WTC11 (cell line): ENCODE data around the gene ASIC1. TPM values are rescaled to one million over a fixed set of nuclear protein-coding genes. Genes with fewer than 3 reads are reported as not detected.

ENCODE experiments used
- ATAC-seq: fragments of 200-7000 bp; cut with Tn5 transposase; 2 replicates; pipeline ENCODE4 v1.10.0; 2021; ENCODE audit warnings: mild to moderate bottlenecking, moderate library complexity
- CTCF ChIA-PET: fragments of 300-600 bp; sonication (Branson Sonifier 250); formaldehyde crosslinking; loops from one replicate; lab custom pipeline; 2021; ENCODE audit warnings: antibody characterized with exemption; lab: Charles Lee
- POLR2A ChIA-PET: fragments of 350-600 bp; sonication (Branson Sonifier 250); formaldehyde crosslinking; loops from one replicate; lab custom pipeline; 2021; ENCODE audit warnings: antibody characterized with exemption; lab: Charles Lee
- DNase-seq: peaks from one replicate; pipeline ENCODE4 v3.0.0; 2021; ENCODE audit warnings: low spot score
- H3K27ac Mint-ChIP-seq: 2 replicates; pipeline ENCODE4 v1.8.0; 2021; ENCODE audit warnings: mixed read lengths
- H3K27me3 Mint-ChIP-seq: 2 replicates; pipeline ENCODE4 v1.8.0; 2021; ENCODE audit warnings: low read depth, mild to moderate bottlenecking, moderate library complexity, mixed read lengths
- H3K36me3 Mint-ChIP-seq: 2 replicates; pipeline ENCODE4 v1.8.0; 2021; ENCODE audit warnings: mixed read lengths
- H3K4me1 Mint-ChIP-seq: 2 replicates; pipeline ENCODE4 v1.8.0; 2022; ENCODE audit warnings: mixed read lengths
- H3K4me3 Mint-ChIP-seq: 2 replicates; pipeline ENCODE4 v1.8.0; 2021; ENCODE audit warnings: mild to moderate bottlenecking, moderate library complexity, mixed read lengths
- H3K9me3 Mint-ChIP-seq: 2 replicates; pipeline ENCODE4 v1.8.0; 2021; ENCODE audit warnings: mixed read lengths
- CREB1 ChIP-seq: sonication (generic); formaldehyde crosslinking; IDR thresholded peaks from 2 replicates; pipeline ENCODE4 v1.8.0; 2023; ENCODE audit warnings: mild to moderate bottlenecking, missing genetic modification reagents
- FOXK1 ChIP-seq: sonication (generic); formaldehyde crosslinking; IDR thresholded peaks from 2 replicates; pipeline ENCODE4 v1.8.0; 2022; ENCODE audit warnings: mild to moderate bottlenecking, moderate library complexity, missing genetic modification reagents
- GABPB1 ChIP-seq: sonication (generic); formaldehyde crosslinking; IDR thresholded peaks from 2 replicates; pipeline ENCODE4 v1.8.1; 2023; ENCODE audit warnings: mild to moderate bottlenecking, missing genetic modification reagents
- JUN ChIP-seq: sonication (generic); formaldehyde crosslinking; IDR thresholded peaks from 2 replicates; pipeline ENCODE4 v1.8.0; 2023; ENCODE audit warnings: mild to moderate bottlenecking, missing genetic modification reagents
- NR1H2 ChIP-seq: sonication (generic); formaldehyde crosslinking; IDR thresholded peaks from 2 replicates; pipeline ENCODE4 v1.9.0; 2021; ENCODE audit warnings: mild to moderate bottlenecking, moderate library complexity, missing genetic modification reagents
- NR3C1 ChIP-seq: sonication (generic); formaldehyde crosslinking; conservative IDR thresholded peaks from 2 replicates; pipeline ENCODE4 v1.8.1; 2023; ENCODE audit warnings: low read depth, mild to moderate bottlenecking, missing genetic modification reagents
- OVOL2 ChIP-seq: fragments of 250-450 bp; sonication (Bioruptor Pico); IDR thresholded peaks from 2 replicates; pipeline ENCODE4 v1.9.0; 2021; ENCODE audit warnings: mild to moderate bottlenecking, borderline replicate concordance
- SMAD4 ChIP-seq: sonication (generic); formaldehyde crosslinking; IDR thresholded peaks from 2 replicates; pipeline ENCODE4 v1.8.0; 2022; ENCODE audit warnings: mild to moderate bottlenecking, missing genetic modification reagents
- TEAD1 ChIP-seq: sonication (generic); formaldehyde crosslinking; IDR thresholded peaks from 2 replicates; pipeline ENCODE4 v1.8.0; 2022; ENCODE audit warnings: mild to moderate bottlenecking, missing genetic modification reagents
- ZNF263 ChIP-seq: sonication (generic); formaldehyde crosslinking; IDR thresholded peaks from 2 replicates; pipeline ENCODE4 v1.8.1; 2022; ENCODE audit warnings: low read depth, mild to moderate bottlenecking, moderate library complexity, missing genetic modification reagents
- total RNA-seq: library from RNA; stranded (reverse); gene quantifications from 3 replicates; pipeline ENCODE4 v1.2.3, GENCODE V29; 2021
- TF ChIP-seq, protein P1 (sequence below): sonication (generic); formaldehyde crosslinking; IDR thresholded peaks from 2 replicates; pipeline ENCODE4 v1.8.1; 2022; ENCODE audit warnings: low read depth, missing genetic modification reagents, borderline replicate concordance
- TF ChIP-seq, protein P2 (sequence below): sonication (generic); formaldehyde crosslinking; IDR thresholded peaks from 2 replicates; pipeline ENCODE4 v1.8.0; 2022; ENCODE audit warnings: missing genetic modification reagents
- TF ChIP-seq, protein P3 (sequence below): fragments of 200-600 bp; IDR thresholded peaks from 2 replicates; pipeline ENCODE4 v1.8.0; 2022; ENCODE audit warnings: antibody characterized with exemption
- TF ChIP-seq, protein P4 (sequence below): sonication (generic); formaldehyde crosslinking; conservative IDR thresholded peaks from 2 replicates; pipeline ENCODE4 v1.8.1; 2023; ENCODE audit warnings: mild to moderate bottlenecking, low read depth, missing genetic modification reagents, moderate library complexity
- TF ChIP-seq, protein P5 (sequence below): sonication (generic); formaldehyde crosslinking; IDR thresholded peaks from 2 replicates; pipeline ENCODE4 v1.8.1; 2022; ENCODE audit warnings: low read depth, mild to moderate bottlenecking, moderate library complexity, missing genetic modification reagents, borderline replicate concordance
- TF ChIP-seq, protein P6 (sequence below): fragments of 250-450 bp; sonication (Bioruptor Pico); IDR thresholded peaks from 2 replicates; pipeline ENCODE4 v2.1.2; 2022; ENCODE audit warnings: mild to moderate bottlenecking, moderate library complexity
- TF ChIP-seq, protein P7 (sequence below): sonication (generic); formaldehyde crosslinking; IDR thresholded peaks from 2 replicates; pipeline ENCODE4 v1.8.1; 2022; ENCODE audit warnings: mild to moderate bottlenecking, missing genetic modification reagents, moderate library complexity, borderline replicate concordance
- TF ChIP-seq, protein P8 (sequence below): sonication (generic); formaldehyde crosslinking; conservative IDR thresholded peaks from 2 replicates; pipeline ENCODE4 v1.8.1; 2022; ENCODE audit warnings: mild to moderate bottlenecking, missing genetic modification reagents
- TF ChIP-seq, protein P9 (sequence below): sonication (generic); formaldehyde crosslinking; IDR thresholded peaks from 2 replicates; pipeline ENCODE4 v1.8.0; 2022; ENCODE audit warnings: mild to moderate bottlenecking, missing genetic modification reagents
- TF ChIP-seq, protein P10 (sequence below): sonication (generic); formaldehyde crosslinking; IDR thresholded peaks from 2 replicates; pipeline ENCODE4 v1.8.0; 2023; ENCODE audit warnings: mild to moderate bottlenecking, missing genetic modification reagents

ASIC1 gene
- total RNA-seq, 1 experiment from 2014 or later, result 4.9 TPM

DNA sequence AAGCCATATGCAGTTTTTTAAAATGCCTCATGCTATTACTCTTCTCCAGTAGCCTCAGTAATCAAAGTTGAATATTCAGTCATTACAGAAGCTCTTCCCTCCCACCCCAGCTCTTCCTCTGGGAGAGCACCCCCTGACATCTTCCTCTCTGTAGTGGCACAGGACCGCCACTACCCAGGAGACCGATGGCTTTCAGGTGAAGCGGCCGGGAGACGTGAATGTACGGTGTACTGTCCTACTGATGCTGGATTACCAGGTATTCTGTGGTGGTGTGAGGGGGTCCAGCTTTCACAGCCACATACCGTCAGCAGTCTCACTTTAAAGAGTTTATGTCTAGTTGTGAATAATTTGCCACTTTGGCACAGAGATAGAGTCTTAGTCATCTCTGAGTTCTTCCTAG is 32.3 kb downstream of the ASIC1 start:
- Mint-ChIP-seq H3K36me3 (peaks cover 70% of the 10 kb centered on the region), H3K27me3 (no peaks in the 10 kb centered on the region)
- CTCF ChIA-PET, result interaction anchor here (1.0 to 1.1 kb wide), 3 partner anchors 11 to 224 kb away, joined by 3 to 6 read pairs (median 5); no protein-coding TSS in a partner anchor

More for the DNA sequence above, 32.3 kb downstream of the ASIC1 start:
- no peak overlapping the region for H3K4me3 Mint-ChIP-seq
- H3K27ac Mint-ChIP-seq, result no peak overlapping the region
- peaks cover 7% of the 10 kb centered on the region for H3K4me1 Mint-ChIP-seq
- DNase-seq, result no peak
- POLR2A ChIA-PET, result no interaction called here
- no peak for ATAC-seq
- TF ChIP-seq, protein P1, sequence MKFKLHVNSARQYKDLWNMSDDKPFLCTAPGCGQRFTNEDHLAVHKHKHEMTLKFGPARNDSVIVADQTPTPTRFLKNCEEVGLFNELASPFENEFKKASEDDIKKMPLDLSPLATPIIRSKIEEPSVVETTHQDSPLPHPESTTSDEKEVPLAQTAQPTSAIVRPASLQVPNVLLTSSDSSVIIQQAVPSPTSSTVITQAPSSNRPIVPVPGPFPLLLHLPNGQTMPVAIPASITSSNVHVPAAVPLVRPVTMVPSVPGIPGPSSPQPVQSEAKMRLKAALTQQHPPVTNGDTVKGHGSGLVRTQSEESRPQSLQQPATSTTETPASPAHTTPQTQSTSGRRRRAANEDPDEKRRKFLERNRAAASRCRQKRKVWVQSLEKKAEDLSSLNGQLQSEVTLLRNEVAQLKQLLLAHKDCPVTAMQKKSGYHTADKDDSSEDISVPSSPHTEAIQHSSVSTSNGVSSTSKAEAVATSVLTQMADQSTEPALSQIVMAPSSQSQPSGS, result no peak
- TF ChIP-seq SMAD4 (CRISPR knock-in tag), result no peak
- no peak for TF ChIP-seq TEAD1 (CRISPR knock-in tag)
- TF ChIP-seq, protein P2, sequence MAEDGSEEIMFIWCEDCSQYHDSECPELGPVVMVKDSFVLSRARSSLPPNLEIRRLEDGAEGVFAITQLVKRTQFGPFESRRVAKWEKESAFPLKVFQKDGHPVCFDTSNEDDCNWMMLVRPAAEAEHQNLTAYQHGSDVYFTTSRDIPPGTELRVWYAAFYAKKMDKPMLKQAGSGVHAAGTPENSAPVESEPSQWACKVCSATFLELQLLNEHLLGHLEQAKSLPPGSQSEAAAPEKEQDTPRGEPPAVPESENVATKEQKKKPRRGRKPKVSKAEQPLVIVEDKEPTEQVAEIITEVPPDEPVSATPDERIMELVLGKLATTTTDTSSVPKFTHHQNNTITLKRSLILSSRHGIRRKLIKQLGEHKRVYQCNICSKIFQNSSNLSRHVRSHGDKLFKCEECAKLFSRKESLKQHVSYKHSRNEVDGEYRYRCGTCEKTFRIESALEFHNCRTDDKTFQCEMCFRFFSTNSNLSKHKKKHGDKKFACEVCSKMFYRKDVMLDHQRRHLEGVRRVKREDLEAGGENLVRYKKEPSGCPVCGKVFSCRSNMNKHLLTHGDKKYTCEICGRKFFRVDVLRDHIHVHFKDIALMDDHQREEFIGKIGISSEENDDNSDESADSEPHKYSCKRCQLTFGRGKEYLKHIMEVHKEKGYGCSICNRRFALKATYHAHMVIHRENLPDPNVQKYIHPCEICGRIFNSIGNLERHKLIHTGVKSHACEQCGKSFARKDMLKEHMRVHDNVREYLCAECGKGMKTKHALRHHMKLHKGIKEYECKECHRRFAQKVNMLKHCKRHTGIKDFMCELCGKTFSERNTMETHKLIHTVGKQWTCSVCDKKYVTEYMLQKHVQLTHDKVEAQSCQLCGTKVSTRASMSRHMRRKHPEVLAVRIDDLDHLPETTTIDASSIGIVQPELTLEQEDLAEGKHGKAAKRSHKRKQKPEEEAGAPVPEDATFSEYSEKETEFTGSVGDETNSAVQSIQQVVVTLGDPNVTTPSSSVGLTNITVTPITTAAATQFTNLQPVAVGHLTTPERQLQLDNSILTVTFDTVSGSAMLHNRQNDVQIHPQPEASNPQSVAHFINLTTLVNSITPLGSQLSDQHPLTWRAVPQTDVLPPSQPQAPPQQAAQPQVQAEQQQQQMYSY (CRISPR knock-in tag), result no peak
- TF ChIP-seq, protein P3, sequence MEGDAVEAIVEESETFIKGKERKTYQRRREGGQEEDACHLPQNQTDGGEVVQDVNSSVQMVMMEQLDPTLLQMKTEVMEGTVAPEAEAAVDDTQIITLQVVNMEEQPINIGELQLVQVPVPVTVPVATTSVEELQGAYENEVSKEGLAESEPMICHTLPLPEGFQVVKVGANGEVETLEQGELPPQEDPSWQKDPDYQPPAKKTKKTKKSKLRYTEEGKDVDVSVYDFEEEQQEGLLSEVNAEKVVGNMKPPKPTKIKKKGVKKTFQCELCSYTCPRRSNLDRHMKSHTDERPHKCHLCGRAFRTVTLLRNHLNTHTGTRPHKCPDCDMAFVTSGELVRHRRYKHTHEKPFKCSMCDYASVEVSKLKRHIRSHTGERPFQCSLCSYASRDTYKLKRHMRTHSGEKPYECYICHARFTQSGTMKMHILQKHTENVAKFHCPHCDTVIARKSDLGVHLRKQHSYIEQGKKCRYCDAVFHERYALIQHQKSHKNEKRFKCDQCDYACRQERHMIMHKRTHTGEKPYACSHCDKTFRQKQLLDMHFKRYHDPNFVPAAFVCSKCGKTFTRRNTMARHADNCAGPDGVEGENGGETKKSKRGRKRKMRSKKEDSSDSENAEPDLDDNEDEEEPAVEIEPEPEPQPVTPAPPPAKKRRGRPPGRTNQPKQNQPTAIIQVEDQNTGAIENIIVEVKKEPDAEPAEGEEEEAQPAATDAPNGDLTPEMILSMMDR, result no peak
- TF ChIP-seq, protein P4, sequence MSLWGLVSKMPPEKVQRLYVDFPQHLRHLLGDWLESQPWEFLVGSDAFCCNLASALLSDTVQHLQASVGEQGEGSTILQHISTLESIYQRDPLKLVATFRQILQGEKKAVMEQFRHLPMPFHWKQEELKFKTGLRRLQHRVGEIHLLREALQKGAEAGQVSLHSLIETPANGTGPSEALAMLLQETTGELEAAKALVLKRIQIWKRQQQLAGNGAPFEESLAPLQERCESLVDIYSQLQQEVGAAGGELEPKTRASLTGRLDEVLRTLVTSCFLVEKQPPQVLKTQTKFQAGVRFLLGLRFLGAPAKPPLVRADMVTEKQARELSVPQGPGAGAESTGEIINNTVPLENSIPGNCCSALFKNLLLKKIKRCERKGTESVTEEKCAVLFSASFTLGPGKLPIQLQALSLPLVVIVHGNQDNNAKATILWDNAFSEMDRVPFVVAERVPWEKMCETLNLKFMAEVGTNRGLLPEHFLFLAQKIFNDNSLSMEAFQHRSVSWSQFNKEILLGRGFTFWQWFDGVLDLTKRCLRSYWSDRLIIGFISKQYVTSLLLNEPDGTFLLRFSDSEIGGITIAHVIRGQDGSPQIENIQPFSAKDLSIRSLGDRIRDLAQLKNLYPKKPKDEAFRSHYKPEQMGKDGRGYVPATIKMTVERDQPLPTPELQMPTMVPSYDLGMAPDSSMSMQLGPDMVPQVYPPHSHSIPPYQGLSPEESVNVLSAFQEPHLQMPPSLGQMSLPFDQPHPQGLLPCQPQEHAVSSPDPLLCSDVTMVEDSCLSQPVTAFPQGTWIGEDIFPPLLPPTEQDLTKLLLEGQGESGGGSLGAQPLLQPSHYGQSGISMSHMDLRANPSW, result no peak
- no peak for TF ChIP-seq OVOL2
- no peak for TF ChIP-seq NR1H2 (CRISPR knock-in tag)
- TF ChIP-seq CREB1 (CRISPR knock-in tag), result no peak
- TF ChIP-seq FOXK1, result no peak
- TF ChIP-seq NR3C1 (CRISPR knock-in tag), result no peak
- TF ChIP-seq, protein P5, sequence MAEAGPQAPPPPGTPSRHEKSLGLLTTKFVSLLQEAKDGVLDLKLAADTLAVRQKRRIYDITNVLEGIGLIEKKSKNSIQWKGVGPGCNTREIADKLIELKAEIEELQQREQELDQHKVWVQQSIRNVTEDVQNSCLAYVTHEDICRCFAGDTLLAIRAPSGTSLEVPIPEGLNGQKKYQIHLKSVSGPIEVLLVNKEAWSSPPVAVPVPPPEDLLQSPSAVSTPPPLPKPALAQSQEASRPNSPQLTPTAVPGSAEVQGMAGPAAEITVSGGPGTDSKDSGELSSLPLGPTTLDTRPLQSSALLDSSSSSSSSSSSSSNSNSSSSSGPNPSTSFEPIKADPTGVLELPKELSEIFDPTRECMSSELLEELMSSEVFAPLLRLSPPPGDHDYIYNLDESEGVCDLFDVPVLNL (CRISPR knock-in tag), result no peak
- TF ChIP-seq, protein P6, sequence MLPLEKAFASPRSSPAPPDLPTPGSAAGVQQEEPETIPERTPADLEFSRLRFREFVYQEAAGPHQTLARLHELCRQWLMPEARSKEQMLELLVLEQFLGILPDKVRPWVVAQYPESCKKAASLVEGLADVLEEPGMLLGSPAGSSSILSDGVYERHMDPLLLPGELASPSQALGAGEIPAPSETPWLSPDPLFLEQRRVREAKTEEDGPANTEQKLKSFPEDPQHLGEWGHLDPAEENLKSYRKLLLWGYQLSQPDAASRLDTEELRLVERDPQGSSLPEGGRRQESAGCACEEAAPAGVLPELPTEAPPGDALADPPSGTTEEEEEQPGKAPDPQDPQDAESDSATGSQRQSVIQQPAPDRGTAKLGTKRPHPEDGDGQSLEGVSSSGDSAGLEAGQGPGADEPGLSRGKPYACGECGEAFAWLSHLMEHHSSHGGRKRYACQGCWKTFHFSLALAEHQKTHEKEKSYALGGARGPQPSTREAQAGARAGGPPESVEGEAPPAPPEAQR (CRISPR knock-in tag), result no peak
- TF ChIP-seq, protein P7, sequence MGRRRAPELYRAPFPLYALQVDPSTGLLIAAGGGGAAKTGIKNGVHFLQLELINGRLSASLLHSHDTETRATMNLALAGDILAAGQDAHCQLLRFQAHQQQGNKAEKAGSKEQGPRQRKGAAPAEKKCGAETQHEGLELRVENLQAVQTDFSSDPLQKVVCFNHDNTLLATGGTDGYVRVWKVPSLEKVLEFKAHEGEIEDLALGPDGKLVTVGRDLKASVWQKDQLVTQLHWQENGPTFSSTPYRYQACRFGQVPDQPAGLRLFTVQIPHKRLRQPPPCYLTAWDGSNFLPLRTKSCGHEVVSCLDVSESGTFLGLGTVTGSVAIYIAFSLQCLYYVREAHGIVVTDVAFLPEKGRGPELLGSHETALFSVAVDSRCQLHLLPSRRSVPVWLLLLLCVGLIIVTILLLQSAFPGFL (CRISPR knock-in tag), result no peak
- no peak for TF ChIP-seq ZNF263 (CRISPR knock-in tag)
- TF ChIP-seq, protein P8, sequence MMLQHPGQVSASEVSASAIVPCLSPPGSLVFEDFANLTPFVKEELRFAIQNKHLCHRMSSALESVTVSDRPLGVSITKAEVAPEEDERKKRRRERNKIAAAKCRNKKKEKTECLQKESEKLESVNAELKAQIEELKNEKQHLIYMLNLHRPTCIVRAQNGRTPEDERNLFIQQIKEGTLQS (CRISPR knock-in tag), result no peak
- TF ChIP-seq, protein P9, sequence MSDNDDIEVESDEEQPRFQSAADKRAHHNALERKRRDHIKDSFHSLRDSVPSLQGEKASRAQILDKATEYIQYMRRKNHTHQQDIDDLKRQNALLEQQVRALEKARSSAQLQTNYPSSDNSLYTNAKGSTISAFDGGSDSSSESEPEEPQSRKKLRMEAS, result no peak
- TF ChIP-seq, protein P10, sequence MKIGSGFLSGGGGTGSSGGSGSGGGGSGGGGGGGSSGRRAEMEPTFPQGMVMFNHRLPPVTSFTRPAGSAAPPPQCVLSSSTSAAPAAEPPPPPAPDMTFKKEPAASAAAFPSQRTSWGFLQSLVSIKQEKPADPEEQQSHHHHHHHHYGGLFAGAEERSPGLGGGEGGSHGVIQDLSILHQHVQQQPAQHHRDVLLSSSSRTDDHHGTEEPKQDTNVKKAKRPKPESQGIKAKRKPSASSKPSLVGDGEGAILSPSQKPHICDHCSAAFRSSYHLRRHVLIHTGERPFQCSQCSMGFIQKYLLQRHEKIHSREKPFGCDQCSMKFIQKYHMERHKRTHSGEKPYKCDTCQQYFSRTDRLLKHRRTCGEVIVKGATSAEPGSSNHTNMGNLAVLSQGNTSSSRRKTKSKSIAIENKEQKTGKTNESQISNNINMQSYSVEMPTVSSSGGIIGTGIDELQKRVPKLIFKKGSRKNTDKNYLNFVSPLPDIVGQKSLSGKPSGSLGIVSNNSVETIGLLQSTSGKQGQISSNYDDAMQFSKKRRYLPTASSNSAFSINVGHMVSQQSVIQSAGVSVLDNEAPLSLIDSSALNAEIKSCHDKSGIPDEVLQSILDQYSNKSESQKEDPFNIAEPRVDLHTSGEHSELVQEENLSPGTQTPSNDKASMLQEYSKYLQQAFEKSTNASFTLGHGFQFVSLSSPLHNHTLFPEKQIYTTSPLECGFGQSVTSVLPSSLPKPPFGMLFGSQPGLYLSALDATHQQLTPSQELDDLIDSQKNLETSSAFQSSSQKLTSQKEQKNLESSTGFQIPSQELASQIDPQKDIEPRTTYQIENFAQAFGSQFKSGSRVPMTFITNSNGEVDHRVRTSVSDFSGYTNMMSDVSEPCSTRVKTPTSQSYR (CRISPR knock-in tag), result no peak
- TF ChIP-seq GABPB1 (CRISPR knock-in tag), result no peak
- TF ChIP-seq JUN (CRISPR knock-in tag), result no peak
- H3K9me3 Mint-ChIP-seq, result no peaks in the 10 kb centered on the region
